HepG2 (cell line): ENCODE measurements around the gene MFAP3L. TPM values are rescaled to one million over a fixed set of nuclear protein-coding genes. Genes with fewer than 3 reads are reported as not detected.

Source experiments
- ATAC-seq: fragments of 200-7000 bp; cut with Tn5 transposase; 3 replicates; pipeline ENCODE4 v1.9.1; 2020; ENCODE audit warnings: mild to moderate bottlenecking, moderate library complexity
- BruUV-seq: library from RNA; stranded (reverse); fragments of 400-500 nt; replicated peaks from 2 replicates; lab custom pipeline; 2021; lab: Mats Ljungman, UMichigan
- CTCF ChIA-PET: fragments of 300-600 bp; formaldehyde crosslinking; extraction: SDS; loops from one replicate; lab custom pipeline; 2021; ENCODE audit warnings: low total read pairs, inconsistent platforms, low intra/inter-chr PET ratio; lab: Yijun Ruan, JAX
- POLR2A ChIA-PET: fragments of 350-600 bp; sonication (Branson Sonifier 250); formaldehyde crosslinking; loops from one replicate; lab custom pipeline; 2020; ENCODE audit warnings: antibody characterized with exemption, inconsistent platforms; lab: Yijun Ruan, JAX
- DNase-seq: peaks from one replicate; pipeline ENCODE4 v3.0.0-alpha.2; 2015; ENCODE audit warnings: low spot score
- FAIRE-seq: peaks from 3 replicates; lab custom pipeline; 2011; peaks lifted over from hg19 to GRCh38; lab: Jason Lieb, UNC
- H2AFZ ChIP-seq: one replicate; pipeline ENCODE4 v1.6.1; 2011; ENCODE audit warnings: low read length, inconsistent platforms
- H3K27ac ChIP-seq: fragments of 300-600 bp; 3 replicates; pipeline ENCODE4 v1.8.0; 2011; ENCODE audit warnings: mixed run types, mild to moderate bottlenecking, mixed read lengths, low read length, inconsistent platforms; ENCODE audit not compliant: insufficient read depth; ENCODE audit errors: extremely low read length
- H3K27me3 ChIP-seq, 2 experiments: fragments of 200-600 bp in 1 of 2; 2 replicates in 1 of 2; 3 replicates in 1 of 2; pipeline versions ENCODE4 v1.6.0 to v1.8.0; 2011; ENCODE audit warnings: low read length in 2 of 2, mild to moderate bottlenecking in 2 of 2, moderate library complexity in 2 of 2, inconsistent platforms in 1 of 2; ENCODE audit not compliant: insufficient read depth in 2 of 2, control insufficient read depth in 1 of 2
- H3K36me3 ChIP-seq, 2 experiments: fragments of 200-600 bp in 1 of 2; replicated peaks in 1 of 2; 2 replicates in 1 of 2; 3 replicates in 1 of 2; pipeline versions ENCODE4 v1.5.1 to v1.8.0; 2011; ENCODE audit warnings: low read length in 2 of 2, inconsistent platforms in 1 of 2; ENCODE audit not compliant: insufficient read depth in 2 of 2, control insufficient read depth in 1 of 2
- H3K4me1 ChIP-seq: 2 replicates; pipeline ENCODE4 v1.5.1; 2012; ENCODE audit warnings: low read length, inconsistent platforms; ENCODE audit not compliant: insufficient read depth
- H3K4me2 ChIP-seq: 2 replicates; pipeline ENCODE4 v1.6.0; 2011; ENCODE audit warnings: low read depth, low read length, inconsistent platforms
- H3K4me3 ChIP-seq, 3 experiments: fragments of 200-600 bp in 1 of 3; sonication (generic), shearing (Covaris generic) in 1 of 3; replicated peaks in 1 of 3; 2 replicates each; pipeline ENCODE4 v1.5.1; 2011 to 2016; ENCODE audit warnings: low read length in 3 of 3, inconsistent platforms in 2 of 3, low read depth in 2 of 3, mild to moderate bottlenecking in 2 of 3, control low read depth in 1 of 3, mixed read lengths in 1 of 3; ENCODE audit not compliant: insufficient read depth in 1 of 3
- H3K79me2 ChIP-seq: one replicate; pipeline ENCODE4 v1.6.1; 2011; ENCODE audit warnings: low read length, inconsistent platforms; ENCODE audit not compliant: insufficient read depth
- H3K9ac ChIP-seq: 2 replicates; pipeline ENCODE4 v1.6.0; 2011; ENCODE audit warnings: mild to moderate bottlenecking, low read depth, low read length, inconsistent platforms; ENCODE audit not compliant: insufficient read depth
- H3K9me3 ChIP-seq: 2 replicates; pipeline ENCODE4 v1.5.1; 2012; ENCODE audit warnings: mild to moderate bottlenecking, low read length
- H4K20me1 ChIP-seq: 2 replicates; pipeline ENCODE4 v1.6.0; 2011; ENCODE audit warnings: inconsistent platforms, mild to moderate bottlenecking, low read length, moderate library complexity; ENCODE audit not compliant: insufficient read depth
- ATF4 ChIP-seq, 2 experiments: fragments of 450-650 bp in 1 of 2; sonication (generic) in 1 of 2; formaldehyde crosslinking; IDR thresholded peaks; 2 replicates each; pipeline versions ENCODE4 v1.5.0 to v1.8.0; 2020 to 2022; ENCODE audit warnings: mild to moderate bottlenecking in 1 of 2, missing genetic modification reagents in 1 of 2
- ATF5 ChIP-seq: sonication (generic); formaldehyde crosslinking; IDR thresholded peaks from 2 replicates; pipeline ENCODE4 v1.4.0; 2020; ENCODE audit warnings: mild to moderate bottlenecking, low read depth, missing genetic modification reagents
- CHD2 ChIP-seq: IDR thresholded peaks from 2 replicates; pipeline ENCODE4 v1.6.1; 2011; ENCODE audit warnings: low read depth, low read length, improper control_type of control experiment
- IKZF4 ChIP-seq: sonication (generic); formaldehyde crosslinking; IDR thresholded peaks from 2 replicates; pipeline ENCODE4 v1.5.1; 2020; ENCODE audit warnings: borderline replicate concordance, mild to moderate bottlenecking, low read depth, missing genetic modification reagents; ENCODE audit errors: not compliant biosample characterization
- KLF12 ChIP-seq: sonication (generic); formaldehyde crosslinking; IDR thresholded peaks from 2 replicates; pipeline ENCODE4 v1.4.0; 2020; ENCODE audit warnings: missing genetic modification reagents, borderline replicate concordance
- MIER2 ChIP-seq: IDR thresholded peaks from 2 replicates; pipeline ENCODE4 v1.6.1; 2016; ENCODE audit warnings: missing biosample characterization, missing genetic modification reagents
- MLLT10 ChIP-seq: sonication (generic); formaldehyde crosslinking; IDR thresholded peaks from 2 replicates; pipeline ENCODE4 v1.4.0; 2020; ENCODE audit warnings: missing genetic modification reagents
- RBM22 ChIP-seq: fragments of 200-400 bp; formaldehyde crosslinking; optimal IDR thresholded peaks from 2 replicates; pipeline ENCODE3; 2017; ENCODE audit warnings: mild to moderate bottlenecking, low read length, moderate library complexity
- RFXANK ChIP-seq: IDR thresholded peaks from 2 replicates; pipeline ENCODE4 v1.6.1; 2016
- WIZ ChIP-seq: sonication (generic); formaldehyde crosslinking; IDR thresholded peaks from 2 replicates; pipeline ENCODE4 v1.5.1; 2020; ENCODE audit warnings: mild to moderate bottlenecking, missing genetic modification reagents
- ZFP82 ChIP-seq: sonication (generic); formaldehyde crosslinking; IDR thresholded peaks from 2 replicates; pipeline ENCODE4 v1.5.1; 2020; ENCODE audit warnings: mild to moderate bottlenecking, missing genetic modification reagents, borderline replicate concordance
- ZFP90 ChIP-seq: sonication (generic); formaldehyde crosslinking; IDR thresholded peaks from 2 replicates; pipeline ENCODE4 v1.8.0; 2022; ENCODE audit warnings: missing genetic modification reagents, mild to moderate bottlenecking, inconsistent platforms, borderline replicate concordance
- ZNF253 ChIP-seq: sonication (generic); formaldehyde crosslinking; IDR thresholded peaks from 2 replicates; pipeline ENCODE4 v1.8.0; 2022; ENCODE audit warnings: mild to moderate bottlenecking, missing genetic modification reagents, borderline replicate concordance
- ZNF777 ChIP-seq: sonication (generic); formaldehyde crosslinking; IDR thresholded peaks from 2 replicates; pipeline ENCODE4 v1.4.0; 2020; ENCODE audit warnings: missing genetic modification reagents
- ZSCAN12 ChIP-seq: sonication (generic); formaldehyde crosslinking; IDR thresholded peaks from 2 replicates; pipeline ENCODE4 v1.9.0; 2021; ENCODE audit warnings: mild to moderate bottlenecking, missing genetic modification reagents
- ZSCAN20 ChIP-seq: sonication (generic); formaldehyde crosslinking; IDR thresholded peaks from 2 replicates; pipeline ENCODE4 v1.4.0; 2020; ENCODE audit warnings: missing genetic modification reagents, mild to moderate bottlenecking, borderline replicate concordance
- ZSCAN5A ChIP-seq: sonication (generic); formaldehyde crosslinking; IDR thresholded peaks from 2 replicates; pipeline ENCODE4 v1.8.0; 2022; ENCODE audit warnings: mild to moderate bottlenecking, missing genetic modification reagents, borderline replicate concordance
- WGBS: methylation state at CpG from one replicate; pipeline ENCODE4 v1.1.6; 2017; ENCODE audit warnings: low lambda C conversion rate; 5-methylcytosine and 5-hydroxymethylcytosine counted together
- in situ Hi-C: cut with HindIII; loops from 2 replicates; pipeline ENCODE4 v1.10.0; 2017; ENCODE audit warnings: low pct_unique_long_range_greater_than_20kb; ENCODE audit not compliant: extremely low pct_ligation_motif_present
- intact Hi-C: fragments of 100-400 bp; cut with micrococcal nuclease; formaldehyde crosslinking; loops from one replicate; pipeline ENCODE4 v1.10.0; 2022; ENCODE audit not compliant: unreplicated experiment
- polyA plus RNA-seq, 8 experiments: library from polyadenylated mRNA; depleted of rRNA in 3 of 8; stranded (reverse) in 7 of 8; unstranded in 1 of 8; fragments of >200 nt; fragmentation: Illumina TruSeq in 4 of 8; extraction: Trizol in 4 of 8; gene quantifications; 2 replicates each; pipeline versions ENCODE4 v1.2.1 to v1.2.3, GENCODE V29; 2011 to 2016; ENCODE audit warnings: low read depth in 4 of 8, missing spikeins in 1 of 8, mixed read lengths in 1 of 8; ENCODE audit not compliant: insufficient read depth in 1 of 8
- total RNA-seq, 5 experiments: library from RNA; depleted of rRNA; stranded (reverse); fragments of >200 nt; fragmentation: Illumina TruSeq; extraction: Trizol; gene quantifications; 2 replicates each; pipeline ENCODE4 v1.2.3, GENCODE V29; 2016; ENCODE audit warnings: low read depth in 1 of 5
- TF ChIP-seq, protein P1 (sequence below): sonication (generic); formaldehyde crosslinking; IDR thresholded peaks from 2 replicates; pipeline ENCODE4 v1.5.0; 2020; ENCODE audit warnings: missing genetic modification reagents

Gene MFAP3L
- total and polyA plus RNA-seq, 2 of the 13 experiments (the other 11 are each of a cell fraction or from before 2014, with no cell fraction given) = 1.5 to 3.6 TPM

- no peak for TF ChIP-seq ATF5 (CRISPR knock-in tag)
- no peak for TF ChIP-seq CHD2
- TF ChIP-seq RFXANK (CRISPR knock-in tag) = no peak
- no peak for TF ChIP-seq MIER2 (CRISPR knock-in tag)
- no peak for TF ChIP-seq ATF4 (CRISPR knock-in tag; IDR thresholded peaks at IDR 0.05)
- no peak for TF ChIP-seq ZSCAN20 (CRISPR knock-in tag)
- TF ChIP-seq ZSCAN5A = no peak
- no peak for TF ChIP-seq ZFP82 (CRISPR knock-in tag)
- no peak for TF ChIP-seq WIZ (CRISPR knock-in tag)
Measured at GRCh38 chr4:169952236-169953002, 73.8 kb downstream of the MFAP3L start (continued).

- no peaks in the 10 kb centered on the region for H3K9me3 ChIP-seq
- H3K79me2 ChIP-seq = no peaks in the 10 kb centered on the region
- CTCF ChIA-PET = no interaction called here
- DNase-seq (no peak), ATAC-seq (no peak), FAIRE-seq (no peak)
- WGBS = 34% methylated on average over 3 of the region's 3 CpGs
- in situ Hi-C loops = no loop called here
- POLR2A ChIA-PET = no interaction called here
- no peaks in the 10 kb centered on the region for H4K20me1 ChIP-seq
- intact Hi-C loops = no loop called here
- H3K4me1 ChIP-seq = no peaks in the 10 kb centered on the region; the same call in 1 of the 2 replicates
- no peak overlapping the region for H2AFZ ChIP-seq
- no peaks in the 10 kb centered on the region for H3K27me3 ChIP-seq
- no peak overlapping the region for H3K4me2 ChIP-seq
- no peak overlapping the region for H3K27ac ChIP-seq
- no peak overlapping the region for H3K9ac ChIP-seq
- H3K4me3 ChIP-seq = no peak overlapping the region
- no TSS peak for BruUV-seq
- H3K36me3 ChIP-seq = no peaks in the 10 kb centered on the region
- TF ChIP-seq, protein P1, sequence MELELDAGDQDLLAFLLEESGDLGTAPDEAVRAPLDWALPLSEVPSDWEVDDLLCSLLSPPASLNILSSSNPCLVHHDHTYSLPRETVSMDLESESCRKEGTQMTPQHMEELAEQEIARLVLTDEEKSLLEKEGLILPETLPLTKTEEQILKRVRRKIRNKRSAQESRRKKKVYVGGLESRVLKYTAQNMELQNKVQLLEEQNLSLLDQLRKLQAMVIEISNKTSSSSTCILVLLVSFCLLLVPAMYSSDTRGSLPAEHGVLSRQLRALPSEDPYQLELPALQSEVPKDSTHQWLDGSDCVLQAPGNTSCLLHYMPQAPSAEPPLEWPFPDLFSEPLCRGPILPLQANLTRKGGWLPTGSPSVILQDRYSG (CRISPR knock-in tag) = no peak
- TF ChIP-seq KLF12 (CRISPR knock-in tag) (no peak), ZNF253 (CRISPR knock-in tag) (no peak), MLLT10 (CRISPR knock-in tag) (no peak), RBM22 (no peak), ZFP90 (CRISPR knock-in tag) (no peak), ZSCAN12 (CRISPR knock-in tag) (no peak), ZNF777 (CRISPR knock-in tag) (no peak), IKZF4 (CRISPR knock-in tag) (no peak)
Measured at GRCh38 chr4:169948271-169948670, 77.9 kb downstream of the MFAP3L start.
